KG1 (cell line): ENCODE measurements around the gene TUBB.
A peak's percentile ranks its signal among the peaks of the same experiment; 100 is the strongest.
"Not testable (repeated sequence)": the region's sequence is repeated elsewhere in the genome, so short reads cannot be mapped to it uniquely, and the experiment has no call there.

Experiments used
- DNase-seq: peaks from one replicate; lab custom pipeline; 2025; lab: John Stamatoyannopoulos, UW

Gene TUBB

GRCh38 chr6:30719356-30719755, 796 bp upstream of the TUBB start:
- DNase-seq: no peak

DNA sequence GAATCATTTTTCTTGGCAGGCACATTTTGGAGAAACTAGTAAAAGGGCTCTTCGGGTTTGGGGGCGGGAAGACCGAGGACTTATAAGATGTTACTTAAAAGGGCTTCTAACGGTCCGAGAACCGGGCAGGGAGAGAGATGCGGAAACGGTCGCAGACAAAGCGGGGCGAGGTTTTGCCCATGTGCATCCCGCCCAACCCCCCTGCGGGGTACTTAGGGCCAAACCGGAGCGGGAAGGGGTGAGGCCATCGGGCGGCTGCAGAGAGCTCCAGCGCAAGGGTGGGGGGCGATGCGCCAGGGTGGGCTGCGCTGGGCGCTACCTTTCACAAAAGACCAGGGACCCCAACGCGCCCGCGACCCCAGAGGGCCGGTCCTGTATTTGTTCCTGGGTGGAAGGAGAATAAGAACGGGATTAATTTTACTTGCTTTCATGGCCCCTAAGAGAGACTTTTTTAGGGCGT, 616 bp downstream of the TUBB start:
- no peak for DNase-seq

DNA sequence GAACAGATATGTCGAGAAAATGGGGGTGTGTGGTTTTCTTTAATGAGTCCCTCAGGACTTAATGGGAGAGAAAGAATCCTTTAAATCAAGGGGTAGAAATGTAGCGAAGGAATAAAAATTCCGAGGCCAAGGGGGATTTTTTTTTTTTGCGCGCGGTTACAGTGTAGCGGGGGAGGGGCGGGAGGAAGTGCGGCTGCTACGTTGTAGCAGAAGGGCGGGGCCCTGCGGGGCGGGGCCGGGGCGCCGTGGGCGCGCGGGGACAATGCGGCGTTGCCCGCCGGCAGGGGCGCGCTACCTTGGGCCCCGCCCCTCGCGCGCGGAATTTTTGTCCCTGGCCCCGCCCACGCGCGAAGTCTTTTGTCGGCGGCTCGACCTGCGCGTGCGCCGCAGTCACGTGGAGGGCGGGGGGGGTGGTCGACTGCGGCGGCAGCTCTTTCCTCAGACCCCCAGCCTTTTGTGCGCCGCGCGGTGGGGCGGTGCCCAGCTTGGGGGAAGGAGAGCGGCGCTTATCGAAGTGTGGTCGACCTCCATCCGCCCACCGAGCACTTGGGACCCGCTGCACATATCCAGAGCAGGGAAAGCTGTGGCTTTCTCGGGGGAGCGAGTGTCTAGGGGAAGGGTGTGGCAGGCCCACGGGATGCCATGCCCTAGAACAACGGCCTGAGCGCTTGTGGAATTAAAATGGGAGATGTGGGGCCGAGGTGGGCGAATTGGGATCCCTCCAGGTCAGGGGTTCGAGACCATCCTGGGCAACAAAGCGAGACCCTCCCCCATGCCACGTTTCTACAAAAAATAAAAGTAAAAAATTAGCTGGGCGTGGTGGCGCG, 1.3 kb downstream of the TUBB start:
- DNase-seq: peak; percentile 75

DNA sequence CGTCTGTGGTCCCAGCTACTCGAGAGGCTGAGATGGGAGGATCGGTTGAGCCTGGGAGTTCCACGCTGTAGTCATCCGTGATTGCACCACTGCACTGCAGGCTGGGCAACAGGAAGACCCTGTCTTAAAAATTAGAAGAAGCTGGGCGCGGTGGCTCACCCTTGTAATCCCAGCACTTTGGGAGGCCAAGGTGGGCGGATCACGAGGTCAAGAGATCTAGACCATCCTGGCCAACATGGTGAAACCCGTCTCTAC, 1.8 kb downstream of the TUBB start:
- DNase-seq: not testable (repeated sequence)

DNA sequence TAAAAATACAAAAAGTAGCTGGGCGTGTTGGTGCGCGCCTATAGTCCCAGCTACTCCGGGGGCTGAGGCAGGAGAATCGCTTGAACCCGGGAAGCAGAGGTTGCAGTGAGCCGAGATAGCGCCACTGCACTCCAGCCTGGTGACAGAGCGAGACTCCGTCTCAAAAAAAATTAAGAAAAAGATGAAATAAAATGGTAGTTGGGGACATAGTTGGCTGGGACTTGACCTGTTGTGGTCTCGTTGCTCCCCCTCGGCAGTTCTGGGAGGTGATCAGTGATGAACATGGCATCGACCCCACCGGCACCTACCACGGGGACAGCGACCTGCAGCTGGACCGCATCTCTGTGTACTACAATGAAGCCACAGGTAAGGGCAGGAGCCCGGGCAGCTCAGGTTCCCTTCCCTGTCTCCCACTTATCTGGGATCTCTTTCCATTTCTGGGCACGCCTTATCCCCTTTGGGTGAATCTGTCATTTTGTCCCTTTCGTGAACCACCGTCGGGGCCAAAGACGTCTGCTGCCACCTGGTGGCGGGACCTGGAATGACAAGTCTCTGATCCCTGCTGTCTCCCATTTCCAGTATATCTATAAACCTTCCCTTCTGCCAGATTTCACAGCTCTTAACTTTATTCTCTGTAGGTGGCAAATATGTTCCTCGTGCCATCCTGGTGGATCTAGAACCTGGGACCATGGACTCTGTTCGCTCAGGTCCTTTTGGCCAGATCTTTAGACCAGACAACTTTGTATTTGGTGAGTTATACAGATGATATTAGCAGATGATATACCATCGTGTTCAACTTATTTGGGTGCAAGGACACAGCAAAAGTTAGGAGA, 2.3 kb downstream of the TUBB start:
- peak; percentile 89 for DNase-seq

- not testable (repeated sequence) for DNase-seq
These were observed 3.1 kb downstream of the TUBB start for GRCh38 chr6:30723159-30723842.

DNA sequence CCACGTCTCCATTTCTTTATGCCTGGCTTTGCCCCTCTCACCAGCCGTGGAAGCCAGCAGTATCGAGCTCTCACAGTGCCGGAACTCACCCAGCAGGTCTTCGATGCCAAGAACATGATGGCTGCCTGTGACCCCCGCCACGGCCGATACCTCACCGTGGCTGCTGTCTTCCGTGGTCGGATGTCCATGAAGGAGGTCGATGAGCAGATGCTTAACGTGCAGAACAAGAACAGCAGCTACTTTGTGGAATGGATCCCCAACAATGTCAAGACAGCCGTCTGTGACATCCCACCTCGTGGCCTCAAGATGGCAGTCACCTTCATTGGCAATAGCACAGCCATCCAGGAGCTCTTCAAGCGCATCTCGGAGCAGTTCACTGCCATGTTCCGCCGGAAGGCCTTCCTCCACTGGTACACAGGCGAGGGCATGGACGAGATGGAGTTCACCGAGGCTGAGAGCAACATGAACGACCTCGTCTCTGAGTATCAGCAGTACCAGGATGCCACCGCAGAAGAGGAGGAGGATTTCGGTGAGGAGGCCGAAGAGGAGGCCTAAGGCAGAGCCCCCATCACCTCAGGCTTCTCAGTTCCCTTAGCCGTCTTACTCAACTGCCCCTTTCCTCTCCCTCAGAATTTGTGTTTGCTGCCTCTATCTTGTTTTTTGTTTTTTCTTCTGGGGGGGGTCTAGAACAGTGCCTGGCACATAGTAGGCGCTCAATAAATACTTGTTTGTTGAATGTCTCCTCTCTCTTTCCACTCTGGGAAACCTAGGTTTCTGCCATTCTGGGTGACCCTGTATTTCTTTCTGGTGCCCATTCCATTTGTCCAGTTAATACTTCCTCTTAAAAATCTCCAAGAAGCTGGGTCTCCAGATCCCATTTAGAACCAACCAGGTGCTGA, 3.9 kb downstream of the TUBB start:
- not testable (repeated sequence) for DNase-seq

- DNase-seq: no peak
These were observed 4.9 kb downstream of the TUBB start for GRCh38 chr6:30724906-30725667.

DNA sequence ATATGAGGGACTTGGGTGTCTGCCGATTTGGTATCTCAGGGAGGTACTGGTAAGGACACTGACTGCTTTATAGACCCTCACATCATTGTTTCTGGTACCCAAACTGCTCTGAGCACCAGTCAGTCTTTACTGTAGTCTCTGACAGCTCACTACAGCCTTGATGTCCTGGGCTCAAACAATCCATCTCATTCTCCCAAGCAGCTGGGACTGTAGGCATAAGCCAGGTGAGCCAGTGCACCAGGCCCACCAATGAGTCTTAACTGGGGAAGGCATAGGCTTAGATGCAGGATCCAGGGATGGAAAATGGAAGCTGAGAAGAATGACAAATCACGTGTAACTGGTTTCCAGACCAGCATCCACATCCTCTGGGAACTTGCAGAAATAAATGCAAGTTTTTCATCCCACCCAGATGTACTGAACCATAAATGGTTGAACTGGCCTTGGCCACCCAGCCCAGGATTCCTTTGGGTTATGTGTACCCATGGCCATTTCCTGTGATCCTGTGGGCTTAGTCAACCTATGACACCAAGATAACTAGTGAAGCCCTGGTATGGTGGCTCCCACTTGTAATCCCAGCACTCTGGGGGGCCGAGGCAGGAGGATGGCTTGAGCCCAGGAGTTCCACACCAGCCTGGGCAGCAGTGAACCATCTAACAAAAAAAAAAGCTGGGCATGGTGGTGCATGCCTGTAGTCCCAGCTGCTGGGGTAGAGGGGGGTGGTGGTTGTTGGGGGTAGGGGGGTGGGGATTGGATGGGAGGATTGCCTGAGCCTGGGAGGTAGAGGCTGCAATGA, 5.8 kb downstream of the TUBB start:
- DNase-seq: no peak

DNA sequence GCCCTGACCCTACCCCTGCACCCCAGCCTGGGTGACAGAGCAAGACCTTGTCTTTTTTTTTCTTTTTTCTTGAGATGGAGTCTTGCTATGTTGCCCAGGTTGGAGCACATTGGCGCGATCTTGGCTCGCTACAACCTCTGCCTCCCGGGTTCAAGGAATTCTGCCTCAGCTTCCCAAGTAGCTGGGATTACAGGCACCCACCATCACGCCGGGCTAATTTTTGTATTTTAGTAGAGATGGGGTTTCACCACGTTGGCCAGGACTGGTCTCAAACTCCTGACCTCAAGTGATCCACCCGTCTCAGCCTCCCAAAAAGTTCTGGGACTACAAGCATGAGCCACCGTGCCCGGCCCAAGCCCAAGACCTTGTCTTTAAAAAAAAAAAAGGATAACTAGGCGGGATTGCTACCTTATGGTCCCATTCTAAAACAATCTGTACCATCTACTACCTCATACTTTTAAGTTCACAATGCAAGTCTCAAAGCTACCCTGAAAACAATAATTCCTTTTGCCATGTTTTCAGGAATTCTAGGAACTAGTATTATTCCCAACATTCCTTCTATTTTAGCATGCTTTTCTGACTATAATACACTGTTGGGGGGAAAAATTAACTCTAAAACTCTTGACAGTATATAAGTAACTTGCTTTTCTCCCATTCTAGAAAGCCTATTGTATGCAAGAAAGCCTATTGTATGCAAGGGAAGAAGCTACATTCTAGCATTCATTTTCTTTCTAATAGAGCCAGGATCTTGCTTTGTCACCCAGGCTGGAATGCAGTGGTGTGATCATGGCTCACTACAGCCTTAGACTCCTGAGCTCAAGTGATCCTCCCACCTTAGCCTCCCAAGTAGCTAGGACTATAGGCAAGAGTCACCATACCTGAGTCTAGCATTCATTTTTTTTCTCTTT, 6.6 kb downstream of the TUBB start:
- DNase-seq: no peak

GRCh38 chr6:30727920-30728553, 7.9 kb downstream of the TUBB start:
- DNase-seq: no peak

GRCh38 chr6:30730601-30731435, 10.7 kb downstream of the TUBB start:
- DNase-seq: no peak

DNA sequence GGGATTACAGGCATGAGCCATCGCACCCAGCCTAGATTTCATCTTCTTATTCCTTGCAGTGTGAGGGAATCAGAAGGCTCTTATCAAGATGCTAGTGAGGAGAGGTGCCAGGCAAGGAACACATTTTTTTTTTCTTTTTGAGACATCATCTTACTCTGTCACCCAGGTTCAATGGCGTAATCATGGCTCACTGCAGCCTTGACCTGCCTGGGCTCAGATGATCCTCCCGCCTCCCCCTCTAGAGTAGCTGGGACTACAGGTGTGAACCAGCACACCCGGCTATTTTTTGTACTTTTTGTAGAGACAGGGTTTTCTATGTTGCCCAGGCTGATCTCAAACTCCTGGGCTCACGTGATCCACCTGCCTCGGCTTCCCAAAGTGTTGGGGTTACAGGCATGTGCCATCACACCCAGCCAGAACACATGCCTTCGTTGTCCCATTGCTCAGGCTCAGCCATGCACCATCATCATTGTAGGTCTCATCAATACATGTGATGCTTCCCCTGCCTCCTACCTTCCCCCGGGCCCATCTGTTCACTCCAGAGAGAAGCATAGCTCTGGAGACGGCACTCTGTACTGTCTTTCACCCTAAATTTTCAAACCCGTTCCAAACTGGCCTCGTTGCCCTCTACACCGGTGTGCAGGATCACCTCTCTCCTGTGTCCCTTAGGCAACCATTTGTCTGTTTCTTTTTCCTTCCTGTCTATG, 12.2 kb downstream of the TUBB start:
- no peak for DNase-seq

GRCh38 chr6:30735668-30736314, 15.6 kb downstream of the TUBB start:
- no peak for DNase-seq

DNA sequence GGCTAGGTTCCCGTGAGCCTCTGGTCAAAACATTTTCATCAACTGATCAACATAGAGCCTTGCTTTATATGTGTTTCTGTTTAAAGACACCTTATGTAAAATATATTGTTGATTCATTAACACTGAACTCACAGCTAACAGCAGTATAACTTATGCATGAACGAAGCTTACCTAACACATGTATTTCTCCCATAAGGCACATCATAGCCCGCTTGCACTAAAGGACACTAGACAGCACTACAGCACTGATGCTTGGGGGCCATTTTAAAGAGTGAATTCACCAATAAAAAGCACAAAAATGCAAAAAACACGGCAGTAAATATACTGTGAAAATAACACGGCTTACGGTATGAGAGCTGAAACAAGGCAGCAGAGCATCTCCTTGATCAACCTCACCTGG, 18.4 kb downstream of the TUBB start:
- DNase-seq: no peak

DNA sequence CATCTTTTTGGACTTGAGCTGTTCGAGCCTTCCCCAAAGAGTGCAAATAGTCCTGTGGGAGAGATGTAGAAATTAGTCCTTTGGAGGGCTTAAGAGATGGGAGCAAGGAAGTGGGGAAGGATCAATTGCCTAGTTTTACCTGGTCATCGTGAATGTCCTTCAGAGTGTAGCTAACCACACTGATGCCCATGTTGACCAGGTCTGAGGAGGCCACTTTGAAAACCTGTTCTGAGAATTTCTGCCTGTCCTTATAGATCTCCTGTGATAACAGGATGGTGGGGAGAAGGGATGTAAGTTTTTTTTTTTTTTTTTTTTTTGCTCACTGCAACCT, 20.4 kb downstream of the TUBB start:
- no peak for DNase-seq
